Adipocyte (in vitro differentiated cells): Measurements from ENCODE around the gene ADSL.

Experiments
- DNase-seq: peaks from one replicate; pipeline ENCODE4 v3.0.0-alpha.2; 2015; ENCODE audit warnings: low read depth
- H3K27me3 ChIP-seq: replicated peaks from 2 replicates; pipeline ENCODE4 v1.7.0; 2013; ENCODE audit warnings: mild to moderate bottlenecking, low read length, moderate library complexity; ENCODE audit not compliant: control insufficient read depth, insufficient read depth
- H3K36me3 ChIP-seq: 2 replicates; pipeline ENCODE4 v1.7.0; 2013; ENCODE audit warnings: low read length, mild to moderate bottlenecking, moderate library complexity; ENCODE audit not compliant: control insufficient read depth, insufficient read depth, severe bottlenecking
- H3K4me1 ChIP-seq: 2 replicates; pipeline ENCODE4 v1.7.0; 2013; ENCODE audit warnings: mild to moderate bottlenecking, low read length, moderate library complexity; ENCODE audit not compliant: control insufficient read depth, insufficient read depth
- H3K4me3 ChIP-seq: 2 replicates; pipeline ENCODE4 v1.7.0; 2013; ENCODE audit warnings: mild to moderate bottlenecking, low read length, moderate library complexity
- H3K9ac ChIP-seq: 2 replicates; pipeline ENCODE4 v1.7.0; 2013; ENCODE audit warnings: mild to moderate bottlenecking, low read length, moderate library complexity
- H3K9me3 ChIP-seq: 2 replicates; pipeline ENCODE4 v1.7.0; 2013; ENCODE audit warnings: mild to moderate bottlenecking, low read length, moderate library complexity; ENCODE audit not compliant: control insufficient read depth

ADSL gene

DNA sequence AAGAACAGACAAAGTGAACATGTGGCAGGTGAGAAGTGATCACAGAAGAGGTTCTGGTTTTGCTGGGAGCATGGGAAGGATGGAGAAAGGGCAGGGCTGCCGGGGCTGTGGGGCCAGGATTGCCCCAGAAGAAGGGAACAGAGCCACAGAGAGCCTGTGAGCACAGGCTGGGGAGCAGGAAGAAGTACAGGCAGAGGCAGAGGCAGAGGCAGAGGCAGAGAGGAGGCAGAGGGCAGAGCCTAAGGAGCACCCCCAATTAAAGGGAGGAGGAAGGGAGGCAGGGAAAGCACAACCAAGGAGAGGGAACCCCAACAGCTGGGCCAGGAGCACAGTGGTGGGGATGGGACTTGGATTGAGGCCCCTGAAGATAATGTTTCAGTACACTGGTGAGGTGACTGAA, 75.6 kb downstream of the ADSL start:
- no peaks in the 10 kb centered on the region for H3K9me3 ChIP-seq
- H3K9ac ChIP-seq, result no peak overlapping the region
- no peaks in the 10 kb centered on the region for H3K27me3 ChIP-seq
- no peak overlapping the region for H3K4me3 ChIP-seq
- no peak for DNase-seq
- H3K4me1 ChIP-seq, result no peaks in the 10 kb centered on the region
- peaks cover 77% of the 10 kb centered on the region for H3K36me3 ChIP-seq

DNA sequence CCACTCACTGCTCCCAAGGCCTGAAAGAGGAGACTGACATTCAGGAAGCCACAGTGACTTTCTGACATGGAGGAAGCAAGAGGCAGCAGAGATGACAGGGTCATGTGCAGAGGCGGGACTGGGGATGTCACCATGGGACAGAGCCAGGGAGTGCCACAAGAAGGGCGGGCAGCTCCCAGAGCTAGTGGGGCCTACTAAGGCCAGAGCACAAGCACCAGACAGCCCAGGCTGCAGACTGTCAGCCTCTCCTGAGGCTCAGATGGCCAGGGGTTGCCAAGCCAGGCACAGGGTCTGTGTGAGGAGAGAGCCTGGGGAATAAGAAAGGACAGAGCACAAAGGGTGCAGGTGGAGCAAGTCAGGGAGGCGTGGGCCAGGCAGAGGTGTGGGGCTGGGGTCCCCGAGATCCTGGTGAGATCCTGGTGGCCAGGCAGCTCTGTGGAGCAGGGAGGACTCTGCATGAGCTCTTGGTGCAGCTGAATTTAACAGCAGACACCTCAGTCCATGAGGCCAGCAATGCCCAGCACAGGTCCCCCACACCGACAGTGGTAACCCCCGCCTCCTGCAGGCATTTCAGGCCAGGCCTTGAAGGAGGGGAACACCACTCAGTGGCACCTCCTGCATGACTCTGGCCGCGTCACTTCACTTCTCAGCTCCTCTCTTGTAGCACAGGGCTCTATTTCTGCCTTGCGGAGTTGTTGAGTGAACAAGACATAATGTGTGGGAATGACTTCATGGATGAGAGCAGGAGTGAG, 76.4 kb downstream of the ADSL start:
- Histone ChIP-seq H3K9me3 (no peaks in the 10 kb centered on the region), H3K4me1 (no peaks in the 10 kb centered on the region), H3K9ac (no peak overlapping the region), H3K36me3 (peaks cover 80% of the 10 kb centered on the region), H3K4me3 (no peak overlapping the region), H3K27me3 (no peaks in the 10 kb centered on the region)
- no peak for DNase-seq

DNA sequence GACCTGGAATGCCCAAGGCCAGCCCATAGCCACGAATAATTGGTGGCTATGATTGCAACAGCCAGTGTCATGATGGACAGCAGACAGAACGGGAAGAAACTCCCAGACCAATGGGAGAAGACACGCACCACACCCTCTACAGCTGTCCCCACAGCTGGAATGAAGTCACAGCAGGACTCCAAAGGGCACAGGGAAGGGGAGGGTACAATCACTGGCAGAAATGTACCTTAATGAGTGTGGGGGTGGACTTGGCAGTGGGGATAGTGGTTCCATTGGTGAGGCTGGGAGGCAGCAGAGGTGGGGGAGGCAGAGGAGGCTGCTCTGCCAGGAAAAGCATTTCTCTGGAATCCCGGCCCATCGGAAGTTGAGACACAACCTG, 77.0 kb downstream of the ADSL start:
- Histone ChIP-seq H3K4me3 (no peak overlapping the region), H3K27me3 (no peaks in the 10 kb centered on the region), H3K4me1 (no peaks in the 10 kb centered on the region), H3K9ac (no peak overlapping the region), H3K36me3 (peaks cover 82% of the 10 kb centered on the region), H3K9me3 (no peaks in the 10 kb centered on the region)
- no peak for DNase-seq

DNA sequence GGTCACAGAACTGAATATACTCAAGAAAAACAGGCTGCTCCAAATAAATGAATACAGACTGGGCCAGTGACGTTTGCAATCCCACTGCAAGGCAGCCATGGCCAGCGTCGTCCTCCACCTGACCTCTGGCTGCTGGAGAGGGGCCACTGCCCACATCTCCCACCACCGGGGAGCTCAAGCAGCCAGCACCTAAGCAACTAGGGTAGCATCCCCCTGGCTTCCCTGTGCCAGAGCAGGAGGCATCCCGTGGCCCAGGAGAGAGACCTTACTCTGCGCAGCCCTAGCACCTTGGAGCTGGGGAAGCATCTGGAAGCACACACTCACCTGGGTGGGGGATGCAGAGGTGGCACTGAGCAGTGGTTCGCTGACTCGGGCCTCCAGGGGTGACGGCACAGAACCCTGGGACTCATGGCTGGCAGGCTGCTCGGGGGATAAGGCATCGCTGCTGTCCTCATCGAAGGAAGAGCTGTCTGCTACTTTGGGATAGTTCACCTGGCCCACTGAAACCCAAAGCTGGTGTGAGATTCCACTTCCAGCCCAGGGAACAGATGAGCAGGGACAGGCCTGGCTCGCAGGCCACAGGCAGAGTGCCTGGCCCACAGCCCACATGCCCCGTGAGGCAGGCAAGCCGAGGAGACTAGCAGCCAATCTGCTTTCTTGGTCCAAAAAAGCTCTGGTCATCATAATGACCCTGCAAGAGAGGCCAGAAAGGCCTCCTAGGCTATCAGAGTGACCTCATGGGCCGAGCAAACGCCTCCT, 77.8 kb downstream of the ADSL start:
- no peak for DNase-seq
- no peak overlapping the region for H3K4me3 ChIP-seq
- peaks cover 87% of the 10 kb centered on the region for H3K36me3 ChIP-seq
- H3K9ac ChIP-seq, result no peak overlapping the region
- no peaks in the 10 kb centered on the region for H3K27me3 ChIP-seq
- no peaks in the 10 kb centered on the region for H3K4me1 ChIP-seq
- H3K9me3 ChIP-seq, result no peaks in the 10 kb centered on the region

DNA sequence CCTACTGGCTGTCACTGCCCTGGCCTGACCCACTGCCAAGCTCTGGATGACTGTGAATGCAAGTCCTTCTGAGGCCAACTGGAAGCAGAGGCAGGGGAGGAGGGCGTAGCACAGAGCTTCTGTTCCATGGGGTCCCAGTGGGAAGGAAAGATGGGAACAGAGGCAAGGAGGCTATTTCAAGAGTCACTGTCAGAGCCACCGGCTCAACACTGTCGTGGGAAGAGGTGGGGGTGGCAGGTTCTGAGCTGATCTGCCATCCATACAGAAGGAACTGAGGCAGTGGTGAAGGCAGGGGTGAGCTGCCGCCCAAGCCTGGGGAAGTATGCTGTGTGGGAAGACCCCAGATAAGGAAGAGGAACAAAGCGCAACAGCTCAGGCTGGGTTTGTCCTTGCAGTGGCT, 78.8 kb downstream of the ADSL start:
- no peaks in the 10 kb centered on the region for H3K27me3 ChIP-seq
- peaks cover 87% of the 10 kb centered on the region for H3K36me3 ChIP-seq
- H3K4me3 ChIP-seq, result no peak overlapping the region
- no peak overlapping the region for H3K9ac ChIP-seq
- no peak for DNase-seq
- H3K9me3 ChIP-seq, result no peaks in the 10 kb centered on the region
- H3K4me1 ChIP-seq, result no peaks in the 10 kb centered on the region

DNA sequence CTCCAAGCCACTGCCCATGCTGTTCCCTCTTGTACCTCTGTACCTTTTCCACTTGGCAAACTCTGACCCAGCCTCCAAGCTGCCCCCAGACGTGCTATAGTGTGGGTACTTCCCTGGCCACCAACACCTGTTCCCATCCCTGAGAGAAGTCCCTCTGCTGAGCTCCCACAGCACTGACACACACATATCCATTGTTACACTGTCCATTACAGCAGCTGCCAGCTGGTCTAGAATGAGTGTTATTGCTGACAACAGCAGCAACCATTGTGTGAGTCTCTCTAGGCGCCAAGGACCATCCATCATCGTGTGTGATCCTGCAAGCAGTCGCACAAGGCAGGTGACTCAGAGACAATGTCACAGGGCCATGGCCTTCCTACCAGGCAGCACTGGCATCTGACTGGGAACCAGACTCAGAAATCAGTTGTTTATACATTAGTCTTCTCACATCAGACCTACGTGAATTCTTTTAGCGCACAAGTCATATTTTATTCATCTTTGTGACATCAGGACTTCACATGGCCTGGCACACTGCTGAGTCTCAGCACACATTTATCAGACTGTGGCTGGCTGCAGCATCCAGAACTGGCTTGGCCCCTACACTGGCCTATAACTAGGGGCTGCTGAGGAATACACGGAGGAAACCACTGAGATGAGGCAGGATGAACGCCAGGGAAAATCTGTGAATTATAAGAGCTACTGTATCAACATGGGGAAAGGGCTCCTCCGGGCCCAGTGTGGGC, 80.5 kb downstream of the ADSL start:
- Histone ChIP-seq H3K4me3 (no peak overlapping the region), H3K9ac (no peak overlapping the region), H3K36me3 (peaks cover 76% of the 10 kb centered on the region), H3K4me1 (no peaks in the 10 kb centered on the region), H3K27me3 (no peaks in the 10 kb centered on the region), H3K9me3 (no peaks in the 10 kb centered on the region)
- DNase-seq, result no peak

DNA sequence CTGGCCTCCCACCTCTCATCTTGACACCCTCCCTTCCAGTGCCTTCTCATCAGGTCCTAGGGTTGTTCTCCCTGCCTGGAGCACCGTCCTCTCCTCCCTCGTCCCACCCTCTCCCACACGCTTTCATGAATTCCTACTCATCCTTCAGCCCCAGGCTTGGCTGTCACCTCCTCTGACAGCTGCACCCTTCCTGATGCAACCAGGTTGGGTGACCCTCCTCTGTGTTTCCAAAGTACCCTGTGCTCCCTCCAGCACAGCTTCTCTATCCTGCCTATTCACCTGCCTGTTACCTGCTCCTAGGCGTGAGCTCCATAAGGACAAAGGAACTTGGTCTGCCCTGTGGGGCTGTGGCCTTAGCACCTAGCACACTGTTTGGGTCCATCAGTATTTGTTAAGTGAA, 82.5 kb downstream of the ADSL start:
- no peak overlapping the region for H3K4me3 ChIP-seq
- no peaks in the 10 kb centered on the region for H3K27me3 ChIP-seq
- no peaks in the 10 kb centered on the region for H3K9me3 ChIP-seq
- peaks cover 56% of the 10 kb centered on the region for H3K36me3 ChIP-seq
- no peak for DNase-seq
- H3K4me1 ChIP-seq, result peaks cover 4% of the 10 kb centered on the region
- no peak overlapping the region for H3K9ac ChIP-seq

DNA sequence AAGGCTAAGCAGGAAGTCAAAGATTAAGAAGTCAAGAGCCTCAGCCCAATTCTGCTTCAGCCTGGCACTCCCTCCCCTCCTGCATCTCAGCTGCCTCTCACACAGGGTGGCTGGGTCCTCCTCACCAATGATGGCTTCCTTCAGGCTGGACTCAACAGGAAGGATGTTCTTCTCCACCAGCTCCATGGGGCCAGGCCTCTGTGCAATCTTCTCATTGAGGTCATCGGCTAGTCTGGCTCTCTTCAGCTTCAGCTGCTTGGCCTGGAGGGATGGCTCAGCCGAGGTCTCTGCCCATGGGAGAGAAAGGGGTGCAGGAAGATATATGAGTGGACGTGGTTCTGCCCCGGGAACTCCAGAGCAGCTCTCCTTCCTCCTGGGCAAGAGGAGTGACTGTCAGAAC, 83.2 kb downstream of the ADSL start:
- Histone ChIP-seq H3K36me3 (peaks cover 54% of the 10 kb centered on the region), H3K9me3 (no peaks in the 10 kb centered on the region), H3K27me3 (no peaks in the 10 kb centered on the region), H3K4me1 (peaks cover 4% of the 10 kb centered on the region), H3K4me3 (no peak overlapping the region), H3K9ac (no peak overlapping the region)
- no peak for DNase-seq

DNA sequence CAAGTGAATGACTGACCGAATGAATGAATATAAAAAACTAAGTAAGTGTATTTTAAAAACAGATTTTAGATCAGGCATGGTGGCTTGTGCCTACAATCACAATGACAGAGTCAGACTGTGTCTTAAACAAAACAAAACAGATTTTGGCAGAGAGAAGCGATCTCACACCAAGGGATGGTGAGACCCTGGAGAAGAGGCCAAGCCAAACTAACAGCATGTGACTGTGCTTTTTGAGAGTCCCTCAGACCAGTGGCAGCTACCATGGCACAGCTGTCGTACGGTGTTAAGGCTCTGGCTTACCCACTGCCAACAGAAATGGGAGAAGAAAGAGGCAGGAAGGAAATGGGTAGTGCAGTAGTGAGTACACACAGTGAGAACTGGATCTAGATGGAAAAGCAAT, 84.7 kb downstream of the ADSL start:
- H3K4me1 ChIP-seq, result peaks cover 4% of the 10 kb centered on the region
- no peak for DNase-seq
- H3K9ac ChIP-seq, result no peak overlapping the region
- no peaks in the 10 kb centered on the region for H3K27me3 ChIP-seq
- no peaks in the 10 kb centered on the region for H3K9me3 ChIP-seq
- peaks cover 42% of the 10 kb centered on the region for H3K36me3 ChIP-seq
- no peak overlapping the region for H3K4me3 ChIP-seq

DNA sequence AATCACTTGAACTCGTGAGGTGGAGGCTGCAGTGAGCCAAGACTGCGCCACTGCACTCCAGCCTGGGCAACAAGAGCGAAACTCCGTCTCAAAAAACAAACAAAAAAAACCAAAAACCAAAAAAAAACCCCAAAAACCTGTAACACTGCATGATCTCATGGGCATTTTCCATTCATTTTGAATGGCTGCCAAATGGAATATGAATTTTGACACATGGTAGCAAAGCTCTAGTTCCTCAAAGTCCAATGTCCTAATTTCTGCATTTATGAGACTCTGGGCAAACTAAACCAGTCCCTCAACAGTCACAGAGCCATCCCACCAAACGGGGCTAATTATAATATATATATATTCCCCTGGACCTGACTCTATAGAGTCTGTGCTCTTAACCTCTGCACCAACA, 85.9 kb downstream of the ADSL start:
- Histone ChIP-seq H3K9ac (no peak overlapping the region), H3K4me3 (no peak overlapping the region), H3K9me3 (no peaks in the 10 kb centered on the region), H3K27me3 (no peaks in the 10 kb centered on the region), H3K36me3 (peaks cover 33% of the 10 kb centered on the region), H3K4me1 (peaks cover 16% of the 10 kb centered on the region)
- no peak for DNase-seq

DNA sequence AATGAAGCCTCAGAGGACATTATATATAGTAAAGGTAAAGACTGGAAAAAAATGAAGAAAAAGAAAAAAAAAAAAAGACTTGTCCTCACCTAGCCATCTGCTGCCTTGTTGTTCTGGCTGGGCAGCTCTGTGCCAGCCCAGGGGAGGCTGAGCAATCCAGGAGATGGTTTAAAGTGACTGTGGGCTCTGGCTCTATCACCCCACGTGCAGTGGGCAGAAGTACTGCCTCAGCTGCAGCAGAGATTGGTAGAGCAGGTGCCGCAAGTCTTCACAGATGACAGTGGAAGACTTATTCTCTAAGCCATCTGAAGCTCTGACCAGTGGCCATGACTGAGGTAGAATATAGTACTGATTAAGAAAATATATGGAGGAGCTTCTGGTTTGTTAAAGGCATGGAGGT, 86.3 kb downstream of the ADSL start:
- DNase-seq, result no peak
- Histone ChIP-seq H3K4me1 (peaks cover 18% of the 10 kb centered on the region), H3K36me3 (peaks cover 31% of the 10 kb centered on the region), H3K9me3 (no peaks in the 10 kb centered on the region), H3K27me3 (no peaks in the 10 kb centered on the region), H3K4me3 (no peak overlapping the region), H3K9ac (no peak overlapping the region)
